NT2/D1 (cell line): ENCODE data around the gene TMPRSS15.

Experiments used
- SUZ12 ChIP-seq: IDR thresholded peaks from 2 replicates; pipeline ENCODE4 v1.6.1; 2011; ENCODE audit not compliant: insufficient read length, insufficient read depth; ENCODE audit errors: extremely low read depth
- YY1 ChIP-seq: IDR thresholded peaks from 2 replicates; pipeline ENCODE4 v1.6.1; 2011; ENCODE audit not compliant: insufficient read length, insufficient read depth
- ZNF274 ChIP-seq: IDR thresholded peaks from 2 replicates; pipeline ENCODE4 v1.6.1; 2011; ENCODE audit warnings: mild to moderate bottlenecking, low read depth, low read length

GRCh38 chr21:18248171-18248570 is 155.4 kb downstream of the TMPRSS15 start:
- TF ChIP-seq ZNF274, result no peak
- no peak for TF ChIP-seq YY1
- TF ChIP-seq SUZ12, result no peak
